Esophagus squamous epithelium (tissue), 5 donors: ENCODE measurements around the gene IL11RA. TPM values are rescaled to one million over a fixed set of nuclear protein-coding genes. Genes with fewer than 3 reads are reported as not detected.

Experiments
- DNase-seq: peaks from one replicate; lab custom pipeline; 2025; lab: John Stamatoyannopoulos, UW
- H3K27ac ChIP-seq, 4 donors: fragments of 200-600 bp; sonication (generic); one replicate each; pipeline ENCODE4 v1.5.1; 2016 to 2019; ENCODE audit warnings: mild to moderate bottlenecking in 1 of 4
- H3K27me3 ChIP-seq, 4 donors: fragments of 200-600 bp; sonication (generic); 1 replicate in 3 of 4; 2 replicates in 1 of 4; pipeline versions ENCODE4 v1.5.1 to v1.6.0; 2017 to 2021; ENCODE audit warnings: antibody characterized with exemption in 1 of 4
- H3K36me3 ChIP-seq, 3 donors: fragments of 200-600 bp; sonication (generic); one replicate each; pipeline ENCODE4 v1.5.1; 2016 to 2019
- H3K4me1 ChIP-seq, 3 donors: fragments of 200-600 bp; sonication (generic); one replicate each; pipeline ENCODE4 v1.5.1; 2017 to 2019
- H3K4me3 ChIP-seq, 4 donors: fragments of 200-600 bp; sonication (generic); 1 replicate in 3 of 4; 2 replicates in 1 of 4; pipeline ENCODE4 v1.5.1; 2016 to 2019; ENCODE audit warnings: mild to moderate bottlenecking in 2 of 4, moderate library complexity in 1 of 4
- H3K9me3 ChIP-seq, 3 donors: fragments of 200-600 bp; sonication (generic); one replicate each; pipeline ENCODE4 v1.5.1; 2016 to 2019
- POLR2A ChIP-seq, 4 donors: fragments of 450-650 bp; IDR thresholded peaks; one replicate each; pipeline ENCODE4 v1.6.1; 2017; ENCODE audit warnings: antibody characterized with exemption in 4 of 4, mild to moderate bottlenecking in 4 of 4, moderate library complexity in 3 of 4
- WGBS, 2 donors: methylation state at CpG; one replicate each; pipeline ENCODE4 v1.1.5; 2018; 5-methylcytosine and 5-hydroxymethylcytosine counted together
- intact Hi-C: fragments of 100-400 bp; cut with DNase I; formaldehyde crosslinking; loops from one replicate; pipeline ENCODE4 v1.15.0; 2022
- total RNA-seq, 4 donors: library from RNA; depleted of rRNA; stranded (reverse); fragments of >200 nt; gene quantifications; one replicate each; pipeline ENCODE4 v1.1.0, GENCODE V29; 2016
- TF ChIP-seq, protein P1 (sequence below), 6 experiments: fragments of 450-650 bp in 4 of 6; fragments of 200-600 bp in 2 of 6; sonication (generic) in 2 of 6; IDR thresholded peaks; one replicate each; pipeline ENCODE4 v1.5.1; 2016 to 2019; ENCODE audit warnings: antibody characterized with exemption in 6 of 6, mild to moderate bottlenecking in 4 of 6, moderate library complexity in 4 of 6
- donor health status: DM: yes; HTN: yes; CAD: no.

IL11RA gene
- total RNA-seq, 4 donors from 2014 or later = 2.5 to 18.7 (median 9.3) TPM

DNA sequence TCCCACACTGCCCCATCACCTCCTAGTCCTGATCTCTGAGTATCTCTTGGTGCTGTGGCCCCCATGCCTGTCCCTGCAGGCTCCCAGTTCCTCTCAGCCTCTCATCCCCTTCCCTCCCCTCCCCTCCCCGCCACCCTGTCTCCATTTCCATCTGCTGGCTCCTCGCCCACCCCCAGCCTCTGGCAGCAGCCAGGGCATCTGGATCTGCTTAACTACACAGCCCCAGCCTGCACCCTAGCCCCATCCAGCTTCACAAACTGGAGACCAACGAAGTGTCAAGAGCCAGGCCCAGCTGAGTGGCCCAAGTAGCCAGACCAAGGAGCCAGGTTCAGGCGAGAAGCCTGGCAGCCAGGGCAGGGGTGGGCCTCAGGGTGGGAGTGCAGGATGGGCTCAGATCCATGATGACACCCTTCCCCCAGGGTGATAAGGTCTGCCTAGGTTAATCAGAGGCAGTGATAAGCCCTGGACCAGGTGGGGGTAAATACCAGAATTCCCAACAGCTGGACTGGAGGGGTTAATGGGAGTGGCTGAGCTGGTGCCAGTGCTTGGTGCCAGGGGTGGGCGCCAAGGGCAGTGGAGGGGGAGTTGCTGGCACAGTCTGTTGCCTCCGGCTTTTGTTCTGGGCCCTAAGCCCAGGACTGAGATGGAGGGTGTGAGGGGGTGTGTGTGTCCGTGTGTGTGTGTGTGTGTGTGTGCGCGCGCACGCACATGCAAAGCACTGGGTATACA is 2.5 kb downstream of the IL11RA start:
- peak overlapping the region in 1 of 4 donors; percentile 9 for H3K4me3 ChIP-seq
- intact Hi-C loops = no loop called here
- no peaks in the 10 kb centered on the region for H3K27me3 ChIP-seq
- peaks cover 0 to 12% (median 2%) of the 10 kb centered on the region in 3 donors for H3K36me3 ChIP-seq
- no peak for DNase-seq
- no peaks in the 10 kb centered on the region for H3K9me3 ChIP-seq
- WGBS, 2 donors = 4 to 28% methylated on average over 6 to 9 of the region's 11 CpGs
- peak overlapping the region; percentile 19 to 88 (median 84) for H3K27ac ChIP-seq
- TF ChIP-seq POLR2A (IDR thresholded peaks at IDR 0.05) = no peak
- TF ChIP-seq, protein P1, sequence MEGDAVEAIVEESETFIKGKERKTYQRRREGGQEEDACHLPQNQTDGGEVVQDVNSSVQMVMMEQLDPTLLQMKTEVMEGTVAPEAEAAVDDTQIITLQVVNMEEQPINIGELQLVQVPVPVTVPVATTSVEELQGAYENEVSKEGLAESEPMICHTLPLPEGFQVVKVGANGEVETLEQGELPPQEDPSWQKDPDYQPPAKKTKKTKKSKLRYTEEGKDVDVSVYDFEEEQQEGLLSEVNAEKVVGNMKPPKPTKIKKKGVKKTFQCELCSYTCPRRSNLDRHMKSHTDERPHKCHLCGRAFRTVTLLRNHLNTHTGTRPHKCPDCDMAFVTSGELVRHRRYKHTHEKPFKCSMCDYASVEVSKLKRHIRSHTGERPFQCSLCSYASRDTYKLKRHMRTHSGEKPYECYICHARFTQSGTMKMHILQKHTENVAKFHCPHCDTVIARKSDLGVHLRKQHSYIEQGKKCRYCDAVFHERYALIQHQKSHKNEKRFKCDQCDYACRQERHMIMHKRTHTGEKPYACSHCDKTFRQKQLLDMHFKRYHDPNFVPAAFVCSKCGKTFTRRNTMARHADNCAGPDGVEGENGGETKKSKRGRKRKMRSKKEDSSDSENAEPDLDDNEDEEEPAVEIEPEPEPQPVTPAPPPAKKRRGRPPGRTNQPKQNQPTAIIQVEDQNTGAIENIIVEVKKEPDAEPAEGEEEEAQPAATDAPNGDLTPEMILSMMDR (IDR thresholded peaks at IDR 0.05) = no peak
- peaks cover 33 to 58% (median 45%) of the 10 kb centered on the region in 3 donors for H3K4me1 ChIP-seq

DNA sequence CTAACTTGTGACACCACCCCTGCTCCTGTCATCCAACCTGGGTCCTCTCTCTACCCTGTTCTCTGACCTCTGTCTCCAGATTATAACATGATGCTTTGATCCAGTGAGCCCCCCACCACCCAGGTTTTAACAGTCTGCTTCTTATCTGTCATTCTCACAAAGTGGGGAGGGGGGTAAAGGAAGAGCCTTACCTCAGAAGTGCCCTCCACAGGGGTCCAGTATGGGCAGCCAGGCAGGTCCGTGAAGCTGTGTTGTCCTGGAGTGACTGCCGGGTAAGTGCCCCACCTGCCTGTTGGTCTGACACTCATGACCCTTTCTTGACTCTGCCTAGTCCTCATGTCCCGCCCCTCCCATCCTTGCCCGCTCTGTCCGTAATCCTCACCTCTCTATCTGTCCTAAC is 3.4 kb downstream of the IL11RA start:
- H3K4me1 ChIP-seq = peaks cover 33 to 68% (median 45%) of the 10 kb centered on the region in 3 donors
- no peak overlapping the region for H3K4me3 ChIP-seq
- TF ChIP-seq, protein P1 (IDR thresholded peaks at IDR 0.05) = no peak
- no peak for TF ChIP-seq POLR2A (IDR thresholded peaks at IDR 0.05)

DNA sequence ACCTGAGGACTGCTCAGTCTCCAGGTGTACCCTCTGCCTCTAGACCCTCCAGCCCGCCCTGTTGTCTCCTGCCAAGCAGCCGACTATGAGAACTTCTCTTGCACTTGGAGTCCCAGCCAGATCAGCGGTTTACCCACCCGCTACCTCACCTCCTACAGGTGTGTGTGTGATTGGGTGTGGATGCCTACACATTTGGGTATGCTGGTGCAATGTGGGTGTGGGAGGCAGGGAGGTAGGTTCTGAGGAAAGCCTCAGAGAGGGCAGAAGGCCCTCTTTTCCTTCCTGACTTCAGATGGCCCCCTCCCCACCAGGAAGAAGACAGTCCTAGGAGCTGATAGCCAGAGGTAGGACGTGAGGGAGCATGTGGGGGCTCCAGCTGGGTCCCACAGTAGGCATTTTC is 5.0 kb downstream of the IL11RA start:
- H3K27ac ChIP-seq = no peak overlapping the region
- H3K4me1 ChIP-seq = peaks cover 21 to 55% (median 34%) of the 10 kb centered on the region in 3 donors
- no peak for DNase-seq
- intact Hi-C loops = no loop called here
- no peaks in the 10 kb centered on the region for H3K27me3 ChIP-seq
- H3K4me3 ChIP-seq = no peak overlapping the region
- H3K9me3 ChIP-seq = no peaks in the 10 kb centered on the region
- WGBS, 2 donors = 80% methylated on average over 1 of the region's 5 CpGs; no CpG with 5 or more reads in 1 of the 2 donors
- H3K36me3 ChIP-seq = peaks cover 0 to 27% (median 0%) of the 10 kb centered on the region in 3 donors
- TF ChIP-seq POLR2A (IDR thresholded peaks at IDR 0.05) = no peak
- TF ChIP-seq, protein P1 (IDR thresholded peaks at IDR 0.05) = no peak

More for the DNA sequence above, 3.4 kb downstream of the IL11RA start:
- Histone ChIP-seq H3K27ac (peak overlapping the region in 3 of 4 donors; percentile 81 to 88 (median 88)), H3K36me3 (peaks cover 0 to 16% (median 0%) of the 10 kb centered on the region in 3 donors), H3K9me3 (no peaks in the 10 kb centered on the region), H3K27me3 (no peaks in the 10 kb centered on the region)
- intact Hi-C loops = no loop called here
- WGBS, 2 donors = 84% methylated on average over 4 to 5 of the region's 5 CpGs
- no peak for DNase-seq

DNA sequence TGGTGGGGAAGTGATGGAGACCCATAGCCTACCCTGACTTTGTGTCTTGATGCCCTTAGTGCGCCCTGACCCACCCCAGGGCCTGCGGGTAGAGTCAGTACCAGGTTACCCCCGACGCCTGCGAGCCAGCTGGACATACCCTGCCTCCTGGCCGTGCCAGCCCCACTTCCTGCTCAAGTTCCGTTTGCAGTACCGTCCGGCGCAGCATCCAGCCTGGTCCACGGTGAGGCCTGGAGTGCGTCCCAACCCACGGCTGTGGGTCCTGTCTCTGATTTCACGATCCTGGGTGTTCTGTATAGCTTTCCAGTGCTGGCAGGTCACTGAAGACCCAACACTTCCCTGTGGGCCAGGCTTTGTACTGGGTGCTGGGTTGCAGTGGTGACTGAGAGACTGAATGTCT is 6.5 kb downstream of the IL11RA start:
- 83 to 93% methylated on average over 11 to 13 of the region's 14 CpGs for WGBS, 2 donors
- intact Hi-C loops = no loop called here

More for the DNA sequence above, 6.5 kb downstream of the IL11RA start:
- Histone ChIP-seq H3K4me3 (no peak overlapping the region), H3K27ac (no peak overlapping the region), H3K36me3 (peaks cover 0 to 27% (median 0%) of the 10 kb centered on the region in 3 donors), H3K27me3 (no peaks in the 10 kb centered on the region), H3K9me3 (no peaks in the 10 kb centered on the region), H3K4me1 (peaks cover 9 to 55% (median 29%) of the 10 kb centered on the region in 3 donors)
- DNase-seq = no peak
- TF ChIP-seq, protein P1 (IDR thresholded peaks at IDR 0.05) = no peak
- TF ChIP-seq POLR2A (IDR thresholded peaks at IDR 0.05) = no peak
